DND-41 (cell line): ENCODE measurements around the gene MACF1.
A peak's percentile ranks its signal among the peaks of the same experiment; 100 is the strongest.

Experiments used
- ATAC-seq: fragments of 200-7000 bp; cut with Tn5 transposase; 3 replicates; pipeline ENCODE4 v1.9.1; 2021; ENCODE audit warnings: low read depth; ENCODE audit not compliant: insufficient read depth
- DNase-seq: peaks from one replicate; pipeline ENCODE4 v3.0.0-alpha.2; 2020
- H2AFZ ChIP-seq: 2 replicates; pipeline ENCODE4 v1.6.0; 2012; ENCODE audit warnings: low read depth, low read length
- H3K27ac ChIP-seq: 2 replicates; pipeline ENCODE4 v1.5.1; 2012; ENCODE audit warnings: low read length, inconsistent platforms
- H3K27me3 ChIP-seq: fragments of 200-600 bp; sonication (generic); 2 replicates; pipeline ENCODE4 v1.6.0; 2012; ENCODE audit warnings: low read length, mild to moderate bottlenecking, inconsistent platforms; ENCODE audit not compliant: insufficient read depth, poor library complexity
- H3K36me3 ChIP-seq: 2 replicates; pipeline ENCODE4 v1.5.1; 2012; ENCODE audit warnings: low read length, inconsistent platforms; ENCODE audit not compliant: insufficient read depth
- H3K4me1 ChIP-seq: 2 replicates; pipeline ENCODE4 v1.5.1; 2012; ENCODE audit warnings: mild to moderate bottlenecking, low read length; ENCODE audit not compliant: insufficient read depth
- H3K4me2 ChIP-seq: 2 replicates; pipeline ENCODE4 v1.6.0; 2012; ENCODE audit warnings: mild to moderate bottlenecking, moderate library complexity, low read length, inconsistent platforms; ENCODE audit not compliant: insufficient read depth
- H3K4me3 ChIP-seq, 2 experiments: fragments of 200-600 bp in 1 of 2; shearing (Covaris generic) in 1 of 2; 2 replicates each; pipeline ENCODE4 v1.5.1; 2012 to 2016; ENCODE audit warnings: inconsistent platforms in 2 of 2, low read length in 2 of 2, mild to moderate bottlenecking in 2 of 2, low read depth in 1 of 2, moderate library complexity in 1 of 2
- H3K79me2 ChIP-seq: 2 replicates; pipeline ENCODE4 v1.6.0; 2012; ENCODE audit warnings: low read length, inconsistent platforms; ENCODE audit not compliant: insufficient read depth
- H3K9ac ChIP-seq: 2 replicates; pipeline ENCODE4 v1.6.0; 2012; ENCODE audit warnings: low read depth, mild to moderate bottlenecking, inconsistent platforms, low read length, moderate library complexity
- H3K9me3 ChIP-seq: 2 replicates; pipeline ENCODE4 v1.5.1; 2012; ENCODE audit warnings: low read length, moderate library complexity, mild to moderate bottlenecking, inconsistent platforms; ENCODE audit not compliant: insufficient read depth, severe bottlenecking
- H4K20me1 ChIP-seq: 2 replicates; pipeline ENCODE4 v1.6.0; 2012; ENCODE audit warnings: low read length; ENCODE audit not compliant: insufficient read depth
- CTCF ChIP-seq: IDR thresholded peaks from 2 replicates; pipeline ENCODE4 v1.5.1; 2012; ENCODE audit warnings: borderline replicate concordance, low read length, moderate library complexity, mild to moderate bottlenecking; ENCODE audit not compliant: poor library complexity, severe bottlenecking; ENCODE audit errors: extremely low read depth
- EZH2 ChIP-seq: IDR thresholded peaks from 3 replicates; pipeline ENCODE4 v1.6.1; 2012; ENCODE audit warnings: borderline replicate concordance, low read depth, mild to moderate bottlenecking, moderate library complexity, low read length, inconsistent platforms; ENCODE audit not compliant: severe bottlenecking

The MACF1 gene

GRCh38 chr1:39210649-39211048 is 6.2 kb downstream of the MACF1 start:
- H4K20me1 ChIP-seq = peaks cover 9% of the 10 kb centered on the region; the same call in 1 of the 2 replicates
- peaks cover 50% of the 10 kb centered on the region for H3K4me1 ChIP-seq
- no peak for TF ChIP-seq CTCF
- no peak for TF ChIP-seq EZH2
- DNase-seq = no peak
- H3K36me3 ChIP-seq = peaks cover 5% of the 10 kb centered on the region; the same call in 1 of the 2 replicates
- no peaks in the 10 kb centered on the region for H3K9me3 ChIP-seq
- peaks cover 95% of the 10 kb centered on the region for H3K79me2 ChIP-seq
- H3K27ac ChIP-seq = no peak overlapping the region
- no peak overlapping the region for H3K4me2 ChIP-seq
- H3K27me3 ChIP-seq = no peaks in the 10 kb centered on the region
- H2AFZ ChIP-seq = no peak overlapping the region
- H3K9ac ChIP-seq = no peak overlapping the region
- H3K4me3 ChIP-seq = no peak overlapping the region
- no peak for ATAC-seq

GRCh38 chr1:39212499-39212898 is 8.0 kb downstream of the MACF1 start:
- Histone ChIP-seq H3K4me3 (no peak overlapping the region), H3K4me1 (peaks cover 44% of the 10 kb centered on the region), H3K79me2 (peaks cover 93% of the 10 kb centered on the region), H3K27me3 (no peaks in the 10 kb centered on the region), H4K20me1 (peaks cover 9% of the 10 kb centered on the region; the same call in 1 of the 2 replicates), H3K4me2 (no peak overlapping the region), H3K27ac (no peak overlapping the region), H3K36me3 (peaks cover 5% of the 10 kb centered on the region; the same call in 1 of the 2 replicates), H3K9me3 (no peaks in the 10 kb centered on the region), H3K9ac (no peak overlapping the region), H2AFZ (no peak overlapping the region)
- DNase-seq (no peak), ATAC-seq (no peak)
- TF ChIP-seq EZH2 = no peak

GRCh38 chr1:39213511-39214002 is 9.1 kb downstream of the MACF1 start:
- Histone ChIP-seq H3K9me3 (no peaks in the 10 kb centered on the region), H4K20me1 (peaks cover 9% of the 10 kb centered on the region; the same call in 1 of the 2 replicates), H2AFZ (no peak overlapping the region), H3K9ac (no peak overlapping the region), H3K36me3 (peaks cover 5% of the 10 kb centered on the region; the same call in 1 of the 2 replicates), H3K27ac (peak overlapping the region; percentile 37; the same call in 1 of the 2 replicates), H3K4me3 (no peak overlapping the region), H3K27me3 (no peaks in the 10 kb centered on the region), H3K4me1 (peaks cover 40% of the 10 kb centered on the region), H3K79me2 (peaks cover 91% of the 10 kb centered on the region), H3K4me2 (no peak overlapping the region)
- no peak for ATAC-seq
- DNase-seq = no peak
- no peak for TF ChIP-seq EZH2
- no peak for TF ChIP-seq CTCF

- Histone ChIP-seq H3K79me2 (peaks cover 90% of the 10 kb centered on the region), H3K4me3 (no peak overlapping the region), H2AFZ (no peak overlapping the region), H3K9me3 (no peaks in the 10 kb centered on the region), H3K4me2 (peak overlapping the region; percentile 61; the same call in 1 of the 2 replicates), H3K36me3 (peaks cover 5% of the 10 kb centered on the region; the same call in 1 of the 2 replicates), H3K4me1 (peaks cover 40% of the 10 kb centered on the region), H3K27ac (peak overlapping the region; percentile 92), H3K9ac (0 out of 2 replicates have a peak overlapping the region, but pooled peaks have one; percentile 50), H4K20me1 (peaks cover 9% of the 10 kb centered on the region; the same call in 1 of the 2 replicates), H3K27me3 (no peaks in the 10 kb centered on the region)
- DNase-seq = no peak
- ATAC-seq = no peak
- TF ChIP-seq CTCF = no peak
- no peak for TF ChIP-seq EZH2
Measured at GRCh38 chr1:39214021-39214713, 9.7 kb downstream of the MACF1 start.
